ENCODE results near the gene GFY.
A peak's percentile ranks its signal among the peaks of the same experiment; 100 is the strongest.
"Not testable (repeated sequence)": the region's sequence is repeated elsewhere in the genome, so short reads cannot be mapped to it uniquely, and the experiment has no call there.

Gene GFY

DNA sequence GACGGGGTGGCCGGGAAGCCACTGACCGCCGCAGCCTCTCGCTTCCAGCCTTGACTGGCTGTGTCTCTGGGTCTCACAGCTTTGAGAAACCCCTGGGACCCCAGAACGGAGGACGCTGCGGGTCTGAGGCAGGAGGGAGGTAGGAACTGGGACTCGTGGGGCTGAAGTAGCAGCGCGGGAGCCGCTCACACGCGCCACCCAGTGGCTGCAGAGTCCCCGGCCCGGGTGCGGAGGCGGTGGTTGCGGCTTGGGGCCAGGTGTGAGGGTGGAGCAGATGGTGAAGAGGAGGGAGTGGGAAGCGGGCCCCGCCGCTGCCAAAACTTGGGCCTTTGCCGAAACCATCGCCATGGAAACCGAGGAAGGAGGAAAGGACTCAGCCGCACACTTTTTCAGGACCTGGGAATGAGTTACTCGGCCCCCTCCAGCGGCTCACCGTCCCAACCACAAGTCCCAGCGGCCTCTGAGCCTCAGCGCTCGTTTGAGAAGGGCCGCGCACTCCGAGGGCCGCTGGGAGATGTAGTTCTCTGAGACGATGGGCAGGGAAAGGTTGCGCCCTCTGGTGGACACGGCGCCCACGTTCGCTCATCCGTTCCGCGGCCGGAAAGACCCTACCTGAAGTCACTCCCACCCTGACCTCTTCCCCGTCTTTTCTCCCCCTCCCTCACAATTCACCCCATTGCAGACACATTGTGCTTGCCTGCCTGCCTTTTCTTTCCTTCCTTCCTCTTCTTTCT, 18.3 kb downstream of the GFY start:
- DNase-seq (ENCODE audit: low spot score): peak; percentile 89

DNA sequence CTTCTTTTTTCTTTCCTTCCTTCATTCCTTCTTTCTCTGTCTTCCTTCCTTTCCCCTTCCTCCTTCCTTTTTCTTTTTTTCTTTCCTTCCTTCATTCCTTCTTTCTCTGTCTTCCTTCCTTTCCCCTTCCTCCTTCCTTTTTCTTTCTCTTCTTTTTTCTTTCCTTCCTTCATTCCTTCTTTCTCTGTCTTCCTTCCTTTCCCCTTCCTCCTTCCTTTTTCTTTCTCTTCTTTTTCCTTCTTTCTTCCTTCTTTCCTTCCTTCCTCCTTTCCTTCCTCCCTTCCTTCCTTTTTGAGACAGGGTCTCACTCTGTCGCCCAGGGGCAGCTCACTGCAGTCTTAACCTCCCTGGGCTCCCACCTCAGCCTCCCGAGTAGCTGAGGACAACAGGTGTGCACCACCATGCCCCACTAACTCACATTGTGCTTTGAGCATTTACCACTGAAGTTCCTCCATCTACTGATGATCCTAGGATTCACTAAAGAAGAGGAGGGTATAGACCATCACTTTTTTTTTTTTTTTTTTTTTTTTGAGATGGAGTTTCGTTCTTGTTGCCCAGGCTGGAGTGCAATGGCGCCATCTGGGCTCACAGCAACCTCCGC, 19.0 kb downstream of the GFY start:
- not testable (repeated sequence) for DNase-seq (ENCODE audit: low spot score)

DNA sequence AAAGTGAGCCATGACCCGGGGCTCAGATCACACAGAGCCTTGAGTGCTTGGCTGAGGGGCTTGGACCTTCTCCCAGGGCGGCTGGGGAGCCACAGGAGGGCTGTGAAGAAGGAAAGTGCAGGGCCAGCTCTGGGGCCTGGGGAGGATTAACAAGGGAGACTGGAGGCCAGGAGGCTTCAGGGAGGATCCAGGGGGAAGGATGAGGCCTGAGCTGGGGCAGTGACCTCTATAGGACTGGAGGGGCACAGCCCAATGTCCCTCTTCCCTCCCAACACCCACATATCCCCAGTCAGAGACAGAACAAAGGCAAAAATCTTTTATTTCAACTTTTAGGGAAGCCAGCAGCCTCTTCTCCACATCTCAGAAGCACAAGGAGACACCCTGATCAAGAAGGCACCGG, 20.8 kb downstream of the GFY start:
- DNase-seq (ENCODE audit: low spot score): no peak

GRCh38 chr19:49447485-49448431, 22.6 kb downstream of the GFY start:
- DNase-seq (ENCODE audit: low spot score): peak; percentile 24

GRCh38 chr19:49448432-49448786, 23.2 kb downstream of the GFY start:
- DNase-seq (ENCODE audit: low spot score): no peak

DNA sequence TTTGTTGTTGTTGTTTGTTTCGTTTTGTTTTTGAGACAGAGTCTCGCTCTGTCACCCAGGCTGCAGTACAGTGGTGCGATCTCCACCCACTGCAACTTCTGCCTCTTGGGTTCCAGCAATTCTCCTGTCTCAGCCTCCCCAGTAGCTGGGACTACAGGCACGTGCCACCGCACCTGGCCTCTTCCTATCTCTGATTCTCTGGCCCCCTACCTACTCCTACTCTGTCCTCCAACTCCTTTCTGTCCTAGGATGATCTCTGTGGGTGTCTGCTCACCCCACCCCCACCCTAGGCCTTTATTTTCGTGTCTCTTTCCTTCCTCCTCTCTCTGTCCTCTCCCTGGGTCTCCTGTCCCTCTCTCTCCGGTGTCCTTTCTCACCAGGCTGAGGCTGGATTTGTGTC, 25.2 kb downstream of the GFY start:
- DNase-seq (ENCODE audit: low spot score): no peak

- peak; percentile 98 for DNase-seq (ENCODE audit: low spot score)
Measured at GRCh38 chr19:49451430-49452181, 26.4 kb downstream of the GFY start, which contains the start of gene PIH1D1. TSS of gene PIH1D1 (minus strand) at chr19:49451814. CDS start at chr19:49451574, 240 bp downstream.

GRCh38 chr19:49453013-49453756, 28.0 kb downstream of the GFY start, which contains the start of gene ALDH16A1:
TSS of gene ALDH16A1 (plus strand) at chr19:49453225. CDS start at chr19:49453332, 107 bp downstream.
- peak; percentile 94 for DNase-seq (ENCODE audit: low spot score)

- no peak for DNase-seq (ENCODE audit: low spot score)
Measured at GRCh38 chr19:49453757-49454240, 28.6 kb downstream of the GFY start.

- no peak for DNase-seq (ENCODE audit: low spot score)
Measured at GRCh38 chr19:49455773-49456172, 30.6 kb downstream of the GFY start.

- DNase-seq (ENCODE audit: low spot score): no peak
Measured at GRCh38 chr19:49456326-49456725, 31.1 kb downstream of the GFY start.

- DNase-seq (ENCODE audit: low spot score): no peak
Measured at GRCh38 chr19:49458567-49458903, 33.3 kb downstream of the GFY start.

- no peak for DNase-seq (ENCODE audit: low spot score)
Measured at GRCh38 chr19:49459388-49459787, 34.2 kb downstream of the GFY start.

- not testable (repeated sequence) for DNase-seq (ENCODE audit: low spot score)
Measured at GRCh38 chr19:49461130-49461529, 35.9 kb downstream of the GFY start.

DNA sequence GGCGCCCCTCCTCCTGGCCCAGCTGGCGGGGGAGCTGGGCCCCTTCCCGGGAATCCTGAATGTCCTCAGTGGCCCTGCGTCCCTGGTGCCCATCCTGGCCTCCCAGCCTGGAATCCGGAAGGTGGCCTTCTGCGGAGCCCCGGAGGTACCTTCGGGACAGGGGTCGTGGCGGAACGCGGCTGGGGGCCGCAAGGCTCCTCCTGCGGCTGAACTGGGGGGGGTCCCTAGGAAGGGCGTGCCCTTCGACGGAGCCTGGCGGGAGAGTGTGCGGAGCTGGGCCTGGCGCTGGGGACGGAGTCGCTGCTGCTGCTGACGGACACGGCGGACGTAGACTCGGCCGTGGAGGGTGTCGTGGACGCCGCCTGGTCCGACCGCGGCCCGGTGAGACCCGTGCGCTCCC, 36.5 kb downstream of the GFY start:
- DNase-seq (ENCODE audit: low spot score): no peak

- no peak for DNase-seq (ENCODE audit: low spot score)
Measured at GRCh38 chr19:49462492-49462891, 37.3 kb downstream of the GFY start.

- no peak for DNase-seq (ENCODE audit: low spot score)
Measured at GRCh38 chr19:49463960-49464740, 39.0 kb downstream of the GFY start.

GRCh38 chr19:49465371-49465770, 40.2 kb downstream of the GFY start:
- DNase-seq (ENCODE audit: low spot score): no peak

DNA sequence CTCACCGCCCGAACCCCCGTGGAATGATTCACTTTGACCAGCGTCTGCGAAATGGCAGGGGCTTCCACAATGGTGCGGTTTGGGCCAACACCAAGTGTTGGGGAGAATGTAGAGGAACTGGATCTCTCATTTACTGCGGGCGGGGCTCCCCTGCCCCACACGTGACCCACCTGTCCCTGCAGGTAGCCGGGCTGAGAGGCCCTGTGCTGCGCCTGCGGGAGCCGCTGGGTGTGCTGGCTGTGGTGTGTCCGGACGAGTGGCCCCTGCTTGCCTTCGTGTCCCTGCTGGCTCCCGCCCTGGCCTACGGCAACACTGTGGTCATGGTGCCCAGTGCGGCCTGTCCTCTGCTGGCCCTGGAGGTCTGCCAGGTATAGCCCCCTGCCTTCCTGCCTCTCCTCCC, 43.0 kb downstream of the GFY start:
- no peak for DNase-seq (ENCODE audit: low spot score)
